ENCODE measurements around the gene NDFIP1.

DNA sequence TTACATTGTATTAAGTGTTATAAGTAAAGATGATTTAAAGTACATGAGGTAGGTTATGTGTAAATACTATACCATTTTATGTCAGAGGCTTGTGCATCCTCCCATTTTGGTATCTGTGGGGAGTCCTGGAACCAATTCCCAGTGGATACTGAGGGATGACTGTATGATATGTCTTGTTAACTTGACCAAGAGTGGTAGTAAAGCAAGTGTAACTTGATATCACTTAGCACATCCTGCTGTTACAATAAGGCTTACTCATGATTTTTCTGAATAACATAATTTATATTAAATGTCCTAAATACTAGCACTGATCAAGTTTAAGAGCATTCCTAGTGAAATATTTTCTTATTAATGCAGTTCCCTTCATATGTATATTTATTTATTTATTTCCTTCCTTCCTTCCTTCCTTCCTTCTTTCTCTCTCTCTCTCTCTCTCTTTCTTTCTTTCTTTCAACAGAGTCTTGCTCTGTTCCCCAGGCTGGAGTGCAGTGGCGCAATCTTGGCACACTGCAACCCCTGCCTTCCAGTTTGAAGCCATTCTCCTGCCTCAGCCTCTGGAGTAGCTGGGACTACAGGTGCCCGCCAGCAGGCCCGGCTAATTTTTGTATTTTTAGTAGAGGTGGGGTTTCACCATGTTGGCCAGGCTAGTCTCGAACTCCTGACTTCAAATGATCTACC lies 7.5 kb downstream of the NDFIP1 start:
- TF ChIP-seq, protein P1, sequence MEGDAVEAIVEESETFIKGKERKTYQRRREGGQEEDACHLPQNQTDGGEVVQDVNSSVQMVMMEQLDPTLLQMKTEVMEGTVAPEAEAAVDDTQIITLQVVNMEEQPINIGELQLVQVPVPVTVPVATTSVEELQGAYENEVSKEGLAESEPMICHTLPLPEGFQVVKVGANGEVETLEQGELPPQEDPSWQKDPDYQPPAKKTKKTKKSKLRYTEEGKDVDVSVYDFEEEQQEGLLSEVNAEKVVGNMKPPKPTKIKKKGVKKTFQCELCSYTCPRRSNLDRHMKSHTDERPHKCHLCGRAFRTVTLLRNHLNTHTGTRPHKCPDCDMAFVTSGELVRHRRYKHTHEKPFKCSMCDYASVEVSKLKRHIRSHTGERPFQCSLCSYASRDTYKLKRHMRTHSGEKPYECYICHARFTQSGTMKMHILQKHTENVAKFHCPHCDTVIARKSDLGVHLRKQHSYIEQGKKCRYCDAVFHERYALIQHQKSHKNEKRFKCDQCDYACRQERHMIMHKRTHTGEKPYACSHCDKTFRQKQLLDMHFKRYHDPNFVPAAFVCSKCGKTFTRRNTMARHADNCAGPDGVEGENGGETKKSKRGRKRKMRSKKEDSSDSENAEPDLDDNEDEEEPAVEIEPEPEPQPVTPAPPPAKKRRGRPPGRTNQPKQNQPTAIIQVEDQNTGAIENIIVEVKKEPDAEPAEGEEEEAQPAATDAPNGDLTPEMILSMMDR (IDR thresholded peaks at IDR 0.05; ENCODE audit: borderline replicate concordance, extremely low read depth, low read length, poor library complexity, severe bottlenecking): no peak
- TF ChIP-seq EZH2 (IDR thresholded peaks at IDR 0.05; ENCODE audit: borderline replicate concordance, low read depth, low read length, severe bottlenecking): no peak
